HK-2 (cell line): Measurements from ENCODE around the gene CAMKK1.

Experiments used
- DNase-seq: peaks from one replicate; pipeline ENCODE4 v3.0.0-alpha.2; 2018; ENCODE audit not compliant: unreplicated experiment

CAMKK1 gene

DNA sequence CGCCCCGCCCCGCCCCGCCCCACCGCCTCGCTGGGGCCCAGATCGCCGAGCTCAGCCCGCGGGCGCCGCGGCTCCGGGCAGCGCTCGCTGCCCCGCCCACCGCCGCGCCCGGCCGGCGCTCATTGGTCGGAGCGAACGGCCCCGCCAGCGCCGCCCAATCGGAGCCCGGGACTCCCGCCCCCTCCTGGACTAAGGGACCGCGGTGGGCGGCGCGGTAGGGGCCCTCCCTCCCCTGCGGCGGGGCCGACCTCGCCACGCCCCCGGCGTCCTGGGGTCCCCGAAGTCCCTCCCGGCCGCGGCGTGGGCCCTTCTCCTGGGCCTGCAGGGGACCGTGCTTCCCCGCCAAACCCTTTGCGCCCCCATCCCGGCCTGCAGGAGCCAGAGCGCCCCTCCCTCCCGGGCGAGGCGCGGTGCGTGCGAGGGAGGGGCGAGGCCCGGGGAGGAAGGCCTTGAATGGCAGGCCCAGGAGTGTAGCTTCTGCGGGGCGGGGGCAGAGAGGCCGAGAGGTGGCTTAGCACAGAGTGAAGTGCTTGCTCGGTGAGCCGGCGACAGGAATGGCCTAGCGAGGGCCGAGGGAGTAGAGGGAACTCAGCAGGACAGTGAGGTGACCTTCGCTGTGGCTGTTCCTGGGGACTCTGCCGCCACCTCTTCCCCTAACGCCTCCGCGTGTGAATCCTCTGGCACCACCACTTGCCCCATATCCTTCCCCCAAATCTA is at the start of gene CAMKK1:
CAMKK1 (minus strand) TSS at position 51 of the 717 bp plus-strand sequence. CDS start 7,366 bp downstream, outside the sequence.
- DNase-seq: peak; percentile 87

DNA sequence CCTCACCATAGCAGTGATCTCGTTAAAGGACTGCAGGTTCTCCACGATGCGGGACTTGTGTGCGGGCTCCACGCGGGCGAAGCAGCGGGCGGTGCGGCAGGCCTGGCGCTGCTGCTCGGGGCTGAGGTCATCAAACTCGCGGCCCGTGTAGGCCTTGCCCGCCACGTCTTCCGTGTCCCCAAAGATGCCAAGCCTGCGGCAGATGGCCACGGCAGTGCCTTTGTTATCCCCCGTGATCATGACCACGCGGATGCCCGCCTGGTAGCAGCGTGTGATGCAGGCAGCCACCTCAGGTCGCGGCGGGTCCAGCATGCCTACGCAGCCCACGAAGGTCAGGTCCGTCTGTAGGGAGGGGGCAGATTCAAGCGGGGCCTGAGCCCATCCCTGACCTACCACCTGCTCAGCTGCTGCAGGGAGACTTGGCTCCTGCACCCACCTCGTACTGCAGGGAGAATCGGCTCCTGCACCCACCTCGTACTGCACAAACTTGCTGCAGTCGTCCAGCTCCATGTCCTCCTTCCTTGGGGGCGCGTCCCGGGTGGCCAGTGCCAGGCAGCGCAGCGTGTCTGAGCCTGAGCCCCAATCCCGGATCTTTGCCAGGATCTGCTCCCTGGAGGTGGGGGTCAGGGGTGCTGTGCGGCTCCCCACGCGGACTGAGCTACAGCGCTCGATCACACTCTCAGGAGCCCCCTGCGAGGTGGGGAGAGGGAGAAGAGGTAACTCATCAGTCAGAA is 48.3 kb upstream of the CAMKK1 start:
- no peak for DNase-seq

DNA sequence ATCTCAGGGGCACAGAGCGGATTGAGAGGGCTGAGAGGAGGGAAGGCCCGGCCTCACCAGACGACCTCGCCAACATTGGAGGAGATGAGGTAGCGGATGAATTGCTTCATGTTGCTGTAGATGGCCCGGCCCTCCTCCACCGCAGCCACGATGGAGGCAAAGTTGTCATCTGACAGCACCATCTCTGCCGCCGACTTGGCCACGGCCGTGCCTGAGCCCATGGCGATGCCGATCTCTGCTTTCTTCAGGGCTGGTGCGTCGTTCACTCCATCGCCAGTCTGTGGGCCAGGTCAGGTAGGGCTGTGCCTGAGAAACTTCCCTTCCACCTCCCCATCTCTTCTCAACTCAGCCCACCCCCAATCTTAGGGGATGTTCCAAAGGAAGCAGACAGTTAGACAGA is 44.5 kb upstream of the CAMKK1 start:
- no peak for DNase-seq

DNA sequence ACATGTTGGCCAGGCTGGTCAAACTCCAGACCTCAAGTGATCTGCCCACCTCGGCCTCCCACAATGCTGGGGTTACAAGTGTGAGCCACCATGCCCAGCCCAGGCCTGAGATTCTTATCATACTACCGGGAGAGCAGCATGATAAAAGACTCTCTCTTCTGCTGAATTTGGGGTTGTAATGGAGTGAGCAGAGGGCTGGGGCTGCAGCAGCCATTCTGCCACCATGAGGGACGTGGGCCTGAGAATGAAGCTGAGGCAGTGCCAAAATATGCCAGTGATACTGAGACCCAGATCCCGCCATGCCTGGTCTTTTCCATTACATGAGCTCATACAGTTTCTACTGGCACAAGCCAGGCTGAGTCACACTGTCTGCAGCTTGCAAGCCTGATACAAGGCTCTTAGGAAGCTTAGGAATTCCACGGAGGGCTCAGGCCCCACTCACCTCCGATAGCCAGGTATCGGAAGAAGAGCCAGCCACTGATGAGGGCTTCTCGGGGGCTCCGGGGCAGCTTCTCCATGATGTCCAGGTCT is 43.0 kb upstream of the CAMKK1 start:
- DNase-seq: no peak

DNA sequence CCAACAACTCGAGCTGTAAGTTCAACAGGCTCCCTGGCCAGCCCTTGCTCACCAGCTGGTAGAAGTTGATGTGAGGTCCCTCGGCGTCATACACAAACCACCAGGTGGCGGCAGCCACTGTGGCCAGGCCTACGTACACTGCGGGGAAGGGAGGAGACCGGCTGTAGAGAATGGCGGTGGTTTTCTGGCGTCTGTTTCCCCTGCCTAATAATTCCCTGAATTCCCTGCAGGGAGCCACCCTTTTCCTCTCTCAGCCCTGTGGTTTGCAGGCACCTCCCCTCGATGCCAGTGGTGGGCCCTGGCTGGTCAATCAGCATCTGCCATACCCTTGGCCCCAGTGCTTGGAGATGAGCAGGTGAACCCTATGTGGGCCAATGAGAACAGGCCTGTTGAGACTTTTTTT is 42.3 kb upstream of the CAMKK1 start:
- DNase-seq: peak; percentile 25

DNA sequence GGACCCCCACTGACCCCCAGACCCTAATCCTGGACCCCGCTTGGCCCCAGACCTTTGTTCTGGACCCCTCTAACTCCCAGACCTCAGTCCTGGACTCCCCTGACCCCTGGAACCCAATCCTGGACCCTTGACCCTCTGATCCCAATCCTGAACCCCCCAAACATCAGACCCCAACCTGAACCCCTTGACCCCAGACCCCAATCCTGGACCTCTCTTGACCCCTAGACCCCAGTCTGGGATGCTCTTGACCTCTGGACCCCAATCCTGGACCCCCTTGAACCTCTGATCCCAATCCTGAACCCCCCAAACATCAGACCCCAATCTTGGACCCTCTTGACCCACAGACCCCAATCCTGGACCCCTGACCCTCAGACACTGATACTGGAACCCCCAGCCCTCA is 36.9 kb upstream of the CAMKK1 start:
- DNase-seq: no peak

DNA sequence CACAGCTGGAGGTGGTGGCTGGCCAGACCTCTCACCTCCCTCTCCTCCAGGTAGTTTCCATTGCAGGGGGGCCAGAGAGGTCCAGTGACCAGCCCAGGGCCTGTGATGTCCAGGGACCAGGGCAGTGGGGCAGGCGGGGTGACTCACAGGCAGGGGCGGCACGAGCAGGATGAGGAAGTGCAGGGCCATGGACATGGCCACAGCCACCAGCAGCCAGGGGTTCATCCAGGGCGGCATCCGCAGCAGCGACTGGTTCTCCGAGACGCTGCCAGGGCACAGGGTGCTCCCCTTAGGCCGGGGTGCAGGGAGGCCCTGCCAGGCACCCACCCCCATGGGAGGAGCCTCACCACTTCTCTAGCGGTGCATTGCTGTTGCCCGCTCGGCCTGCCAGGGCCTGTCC is 36.3 kb upstream of the CAMKK1 start:
- DNase-seq: no peak

DNA sequence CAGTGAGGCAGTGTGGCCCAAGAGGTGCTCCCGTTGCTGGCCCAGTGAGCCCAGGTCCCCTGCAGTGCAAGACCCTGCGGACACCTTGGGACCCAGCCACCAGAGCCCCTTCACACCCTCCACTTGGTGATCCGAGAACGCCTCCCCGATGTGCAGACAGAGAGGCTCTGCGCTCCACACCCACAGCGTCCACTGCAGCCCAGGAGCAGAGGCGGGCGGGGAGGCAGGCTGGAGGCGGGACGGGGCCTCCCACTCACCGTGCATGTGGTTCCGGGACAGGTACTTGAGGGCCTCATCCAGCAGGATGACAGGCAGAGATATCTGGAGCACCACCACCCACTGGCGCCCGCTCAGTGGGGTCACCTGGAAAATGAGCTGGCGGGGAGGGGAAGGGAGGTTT is 35.6 kb upstream of the CAMKK1 start:
- DNase-seq: no peak

DNA sequence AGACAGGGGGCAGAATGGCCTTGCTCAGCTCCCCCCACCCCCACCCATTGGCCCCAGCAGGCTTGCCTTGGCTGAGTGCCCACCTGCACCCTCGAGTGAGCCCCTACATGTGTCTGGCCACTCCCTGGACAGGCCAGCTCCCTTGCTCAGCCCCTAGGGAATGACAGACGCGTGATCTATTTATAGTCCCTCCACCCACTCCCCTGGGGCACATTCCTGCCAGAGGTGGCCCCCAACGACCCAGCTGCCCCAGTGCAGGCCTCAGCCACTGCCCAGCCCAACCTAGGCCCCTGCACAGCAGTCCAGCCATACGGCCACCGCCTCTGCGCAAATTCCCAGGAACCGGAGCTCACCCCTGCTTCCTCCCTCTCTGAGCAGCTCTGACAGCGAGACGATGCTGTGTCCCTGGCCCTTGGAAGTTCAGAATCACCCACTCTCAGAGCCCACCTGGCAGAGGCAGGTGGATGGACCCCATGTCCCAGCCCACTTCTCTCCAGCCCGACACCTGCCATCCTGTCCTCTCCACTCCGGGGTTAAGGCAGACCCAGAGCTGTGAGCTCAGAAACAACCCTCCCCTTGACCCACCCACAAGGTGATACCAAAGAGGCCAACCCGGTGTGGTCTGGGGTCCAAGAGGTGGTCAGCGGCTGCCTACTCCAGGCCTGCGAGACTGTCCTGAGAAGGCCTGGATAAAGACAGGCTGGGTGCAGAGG is 34.9 kb upstream of the CAMKK1 start:
- DNase-seq: no peak

DNA sequence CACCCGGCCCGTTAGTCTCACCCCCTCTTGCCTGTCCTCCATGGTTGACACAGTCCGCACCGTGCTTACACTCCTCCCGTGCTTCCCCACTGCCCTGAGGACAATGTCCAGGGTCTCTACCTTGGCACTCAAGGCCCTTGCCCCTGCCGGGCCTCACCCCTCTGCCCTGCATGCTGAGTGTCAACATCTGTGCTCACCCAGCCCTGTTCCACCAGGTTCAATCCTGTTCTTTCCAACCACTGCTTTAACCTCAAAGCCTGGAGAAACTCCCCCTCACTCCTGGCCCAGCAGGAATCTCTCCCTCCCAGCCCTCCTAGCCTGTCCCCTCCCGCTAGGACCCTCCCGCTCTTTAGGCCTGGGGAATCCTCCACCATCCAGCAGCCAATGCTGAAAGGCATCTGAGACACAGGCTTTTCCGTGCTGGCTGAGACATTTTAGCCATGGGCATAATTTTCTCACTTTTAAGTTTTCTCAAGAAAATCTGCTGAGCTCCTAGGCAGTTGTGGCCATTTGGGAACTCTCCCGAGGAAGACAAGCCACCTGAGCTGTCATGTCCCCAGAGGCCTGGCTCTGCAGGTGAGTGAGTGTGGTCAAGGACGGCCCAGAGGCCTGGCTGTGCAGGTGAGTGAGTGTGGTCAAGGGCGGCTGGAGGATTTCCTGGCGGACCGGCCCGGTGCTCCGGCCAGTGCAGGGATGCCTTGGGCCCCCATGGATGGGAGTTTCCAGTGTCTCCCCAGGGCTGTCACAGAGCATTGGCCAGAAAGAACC is 34.2 kb upstream of the CAMKK1 start:
- no peak for DNase-seq

DNA sequence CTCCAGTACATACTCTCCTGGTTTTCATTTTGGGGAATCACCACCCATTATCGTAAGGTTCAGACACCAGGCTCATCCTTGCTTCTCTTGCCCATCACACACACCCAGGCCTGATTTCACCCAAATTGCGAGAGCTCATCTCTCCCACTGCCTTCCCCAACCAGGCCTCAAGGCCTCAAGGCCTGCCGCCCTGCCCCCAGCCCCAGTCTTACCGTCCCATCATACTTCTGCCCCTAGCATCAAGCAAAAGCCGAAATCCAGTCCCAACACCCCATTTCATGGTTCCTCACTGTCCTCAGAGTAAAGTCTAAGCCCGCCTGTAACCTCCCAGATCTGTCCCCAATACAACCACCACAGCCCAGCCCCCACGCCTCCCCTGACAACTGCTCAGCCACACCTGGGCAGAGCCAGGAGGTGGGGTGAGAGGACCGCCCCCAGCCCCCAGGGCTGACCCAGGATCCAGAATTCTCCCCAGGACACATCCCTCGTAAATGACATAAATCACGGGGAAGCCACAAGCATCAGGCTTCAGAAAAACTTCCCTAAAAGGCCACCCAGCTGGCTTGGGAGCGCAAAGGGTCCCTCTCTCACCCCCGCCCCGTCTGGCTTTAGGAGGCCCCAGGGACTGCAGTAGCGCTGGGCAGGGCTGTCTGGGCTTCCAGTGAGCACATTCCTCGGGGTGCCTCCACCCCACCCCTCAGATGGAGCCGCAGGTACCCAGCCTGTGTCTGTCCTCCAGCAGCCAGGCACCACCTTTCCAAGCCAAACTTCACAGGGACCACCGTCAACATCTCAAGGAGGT is 33.0 kb upstream of the CAMKK1 start:
- no peak for DNase-seq

DNA sequence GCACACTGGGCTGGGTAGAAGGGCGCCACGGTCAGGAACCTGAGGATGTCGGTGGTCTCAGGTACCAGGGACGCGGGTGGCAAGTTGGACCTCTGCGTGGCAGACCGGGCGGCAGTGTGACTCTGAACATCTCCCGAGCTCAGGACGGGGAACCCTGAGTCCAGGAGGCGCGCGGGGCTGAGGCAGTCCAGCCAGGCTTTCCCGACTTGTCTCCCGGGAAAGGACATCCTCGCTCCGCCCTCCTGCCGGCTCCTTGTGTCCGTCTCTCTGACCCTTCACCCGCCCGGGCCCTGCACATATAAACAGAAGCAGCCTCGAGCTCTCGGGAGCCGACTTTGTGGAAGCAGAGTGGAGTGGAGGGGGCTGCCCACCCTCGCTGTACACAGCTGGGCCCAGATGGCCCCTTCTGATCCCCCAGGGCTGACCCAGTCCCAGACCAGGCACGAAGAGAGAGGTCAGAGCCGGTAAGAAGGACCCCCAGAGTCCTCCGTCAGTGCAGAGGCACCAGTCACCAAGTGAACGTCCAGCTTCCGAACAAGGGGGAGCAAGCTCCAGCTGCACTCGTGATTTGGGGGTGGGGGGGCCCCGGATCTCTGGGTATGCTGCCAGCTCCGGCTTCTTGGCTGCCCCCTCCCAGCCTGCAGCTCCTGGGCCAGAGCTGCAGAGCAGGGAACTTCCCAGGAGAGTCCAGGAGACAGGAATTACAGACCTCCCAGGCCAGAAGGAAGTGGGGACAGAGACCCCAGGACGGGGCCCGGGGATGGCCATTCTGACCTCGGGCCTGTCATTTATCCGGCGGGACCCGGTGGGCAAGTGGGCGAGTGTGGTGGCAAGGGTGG is 31.9 kb upstream of the CAMKK1 start:
- DNase-seq: no peak

DNA sequence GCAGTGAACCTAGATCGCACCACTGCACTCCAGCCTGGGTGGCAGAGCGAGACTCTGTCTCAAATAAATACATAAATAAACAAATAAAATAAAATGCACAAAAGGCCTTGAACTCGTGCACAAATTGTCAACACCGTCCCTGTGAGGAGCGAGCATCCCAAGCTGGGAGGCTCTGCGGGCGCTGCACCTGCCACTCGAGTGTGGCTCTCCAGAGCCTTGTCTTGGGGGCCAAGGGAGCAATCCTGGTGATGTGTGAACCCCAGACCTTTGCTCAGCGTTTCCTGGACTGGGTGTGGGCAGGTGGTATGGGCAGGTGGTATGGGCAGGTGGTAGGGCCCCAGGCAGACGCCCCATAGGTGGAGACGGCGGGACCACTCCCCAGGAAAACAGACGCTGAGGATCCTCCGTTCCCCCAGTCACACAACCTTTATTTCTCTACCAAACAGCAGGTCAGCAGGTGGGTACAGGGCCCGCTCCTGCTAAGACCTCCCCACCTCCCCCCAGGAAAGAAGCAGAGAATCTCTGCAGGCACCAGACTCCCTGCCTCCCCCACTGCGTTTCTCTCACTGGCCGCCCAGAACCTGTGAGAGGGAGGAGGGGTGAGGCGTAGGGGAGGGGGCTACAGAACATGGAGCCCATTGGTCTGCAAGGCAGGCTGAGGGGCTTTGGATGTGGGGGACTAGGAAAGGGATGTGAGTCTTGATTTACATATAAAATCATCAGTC is 30.8 kb upstream of the CAMKK1 start:
- no peak for DNase-seq

DNA sequence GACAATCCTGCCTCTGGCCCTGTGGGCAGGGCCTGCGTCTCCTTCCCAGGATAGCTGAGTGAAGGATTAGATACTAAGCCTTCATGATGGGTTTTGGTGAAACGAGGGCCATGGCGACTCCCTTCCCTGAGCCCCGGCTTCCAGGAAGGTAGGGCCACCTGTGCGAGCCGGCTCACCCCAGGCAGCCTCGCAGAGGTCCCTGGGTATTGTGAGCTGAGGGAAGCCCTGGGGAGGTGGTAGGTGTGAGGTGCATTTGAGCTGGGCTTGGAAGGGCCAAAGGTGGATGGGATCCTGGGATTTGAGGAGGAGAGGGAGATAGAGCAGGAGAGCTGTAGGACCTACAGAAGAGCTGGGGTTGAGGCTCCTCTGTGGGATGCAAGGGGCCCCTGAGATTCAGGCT is 29.9 kb upstream of the CAMKK1 start:
- no peak for DNase-seq

DNA sequence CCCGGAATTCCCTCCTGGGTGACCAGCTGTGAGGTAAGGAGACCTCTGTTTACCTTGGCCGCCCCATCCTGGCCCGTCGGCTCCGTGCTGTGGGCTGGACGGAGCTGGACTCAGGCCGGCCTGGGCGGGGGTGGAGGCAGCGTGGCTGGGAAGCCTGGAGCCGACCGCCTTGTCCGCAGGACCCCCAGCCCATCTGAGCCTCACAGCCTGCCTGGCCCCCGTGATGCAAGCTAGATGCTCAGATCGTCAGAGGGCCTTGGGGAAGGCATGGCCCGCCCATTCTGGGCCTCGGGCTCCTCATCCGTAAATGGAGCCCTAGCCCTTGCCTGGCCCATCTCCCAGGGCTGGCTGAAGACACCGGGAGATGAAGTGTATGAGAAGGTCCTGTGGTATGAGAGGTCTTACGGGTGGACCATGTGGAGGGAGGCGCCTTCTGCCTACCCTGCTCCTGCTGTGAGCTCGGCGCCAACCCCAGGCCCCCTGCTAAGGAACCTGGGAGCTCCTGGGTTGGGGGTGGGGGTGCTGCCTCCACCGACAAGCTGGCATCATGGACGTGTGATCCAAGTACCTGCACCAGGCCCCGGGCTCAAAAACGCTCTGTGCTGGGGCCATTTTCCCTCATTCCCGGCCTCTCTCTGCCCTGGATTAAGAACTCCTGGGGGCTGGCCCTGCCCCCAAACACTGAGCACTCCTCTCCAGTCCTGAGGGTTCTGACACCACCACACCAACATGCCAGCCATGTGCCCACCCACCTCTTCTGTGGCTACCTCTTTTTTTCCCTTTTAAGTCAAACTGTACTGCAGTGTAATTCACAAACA is 28.9 kb upstream of the CAMKK1 start:
- DNase-seq: no peak

DNA sequence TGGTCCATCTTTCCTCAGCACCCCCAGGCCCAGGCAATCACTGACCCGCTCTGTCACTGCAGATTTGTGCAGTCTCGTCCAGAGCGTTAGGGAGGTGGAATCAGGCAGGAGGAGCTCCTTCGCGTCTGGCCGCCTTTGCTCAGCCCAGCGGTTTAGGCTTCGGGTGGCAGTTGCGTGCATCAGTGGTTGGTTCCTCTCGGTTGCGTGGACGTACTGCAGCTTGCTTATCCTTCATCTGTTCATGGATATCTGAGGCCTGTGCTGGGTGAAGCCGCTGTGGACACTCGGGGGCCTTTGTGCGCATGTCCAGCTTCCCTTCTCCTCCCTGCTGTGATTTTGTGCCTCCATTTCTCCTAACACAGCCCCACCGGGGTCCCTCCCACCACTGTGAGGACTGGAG is 28.2 kb upstream of the CAMKK1 start:
- no peak for DNase-seq

DNA sequence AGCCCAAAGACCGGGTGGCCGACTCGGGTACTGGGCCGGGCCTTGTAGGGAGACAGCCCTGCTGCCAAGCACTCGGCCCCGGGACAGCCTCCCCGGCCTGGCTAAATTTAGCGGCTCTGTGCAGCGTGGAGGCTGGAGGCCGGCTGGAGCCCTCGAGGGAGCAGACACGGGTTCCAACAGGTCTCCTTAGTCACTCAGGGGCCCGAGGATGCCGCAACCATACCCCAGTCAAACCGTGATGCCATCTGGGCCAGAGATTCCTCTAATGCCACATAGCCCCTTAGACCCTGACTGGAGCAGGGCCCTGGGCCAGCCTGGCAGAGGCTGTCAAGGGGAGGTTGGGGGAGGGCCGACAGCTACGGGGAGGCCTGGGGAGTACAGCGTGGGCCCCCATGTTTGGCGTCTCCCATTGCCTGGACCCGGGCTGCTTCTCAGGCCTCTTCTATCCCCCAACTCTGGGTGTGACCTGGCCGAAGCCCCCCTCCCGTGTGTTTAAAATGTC is 26.3 kb upstream of the CAMKK1 start:
- DNase-seq: no peak

DNA sequence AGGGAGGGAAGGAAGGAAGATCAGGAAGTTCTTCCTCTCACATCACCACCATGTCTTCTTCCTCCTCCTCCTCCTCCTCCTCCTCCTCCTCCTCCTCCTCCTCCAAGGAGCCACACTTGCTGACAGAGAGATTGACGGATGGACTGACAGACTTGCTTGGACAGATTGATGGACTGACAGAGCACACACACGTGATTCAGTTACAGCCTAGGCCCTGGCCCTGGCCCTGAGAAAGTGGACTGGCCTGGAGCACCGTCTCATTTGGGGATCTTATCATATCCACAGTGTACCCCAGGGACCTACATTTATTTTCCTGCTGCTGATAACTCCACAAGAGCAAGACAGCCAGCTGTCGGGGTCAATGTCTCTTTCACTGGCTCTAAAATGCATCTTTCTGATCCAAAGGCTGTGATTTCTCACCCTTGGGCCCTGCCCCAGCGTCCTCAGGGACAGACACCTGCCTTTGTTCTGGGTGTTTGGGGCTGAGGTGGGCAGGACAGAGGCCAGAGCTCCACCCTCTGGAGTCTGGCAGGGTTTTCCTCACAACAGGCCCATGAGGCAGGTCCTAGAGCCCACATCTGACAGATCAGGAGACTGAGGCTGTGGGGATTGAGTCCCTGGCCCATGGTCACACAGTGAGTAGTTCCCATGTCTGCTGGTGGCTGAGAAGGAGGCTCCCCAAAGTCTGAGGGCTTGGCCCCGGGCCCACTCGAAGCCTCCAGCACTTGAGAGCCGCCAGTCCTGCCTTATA is 25.7 kb upstream of the CAMKK1 start:
- no peak for DNase-seq
